Left hindlimb (tissue), 1 donor: ENCODE data around the gene ZNF215.
"Not testable (repeated sequence)": the region's sequence is repeated elsewhere in the genome, so short reads cannot be mapped to it uniquely, and the experiment has no call there.

ENCODE experiments used
- DNase-seq: peaks from one replicate; pipeline ENCODE4 v3.0.0-alpha.2; 2018

Gene ZNF215

GRCh38 chr11:6943131-6943530, 16.9 kb downstream of the ZNF215 start:
- no peak for DNase-seq

GRCh38 chr11:6954248-6954647, 28.0 kb downstream of the ZNF215 start:
- not testable (repeated sequence) for DNase-seq

DNA sequence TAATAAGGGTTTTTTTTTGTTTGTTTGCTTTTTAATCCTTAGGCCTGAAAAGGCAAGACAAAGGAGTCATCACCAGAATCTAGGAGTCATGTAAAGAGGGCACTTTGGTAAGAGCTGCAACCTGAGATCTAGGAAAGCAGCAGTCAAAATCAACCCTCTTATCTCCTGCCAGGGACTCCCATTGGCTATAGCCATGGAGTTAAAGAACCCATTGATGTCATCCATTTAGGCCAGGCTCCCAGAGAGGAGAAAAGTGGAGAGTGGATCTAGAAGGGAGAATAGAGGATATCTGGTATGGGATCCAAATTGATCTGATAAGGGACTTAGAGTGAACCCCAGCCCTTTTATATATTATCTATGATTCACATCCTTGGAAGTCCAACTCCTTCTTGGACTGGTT, 35.9 kb downstream of the ZNF215 start:
- DNase-seq = no peak

DNA sequence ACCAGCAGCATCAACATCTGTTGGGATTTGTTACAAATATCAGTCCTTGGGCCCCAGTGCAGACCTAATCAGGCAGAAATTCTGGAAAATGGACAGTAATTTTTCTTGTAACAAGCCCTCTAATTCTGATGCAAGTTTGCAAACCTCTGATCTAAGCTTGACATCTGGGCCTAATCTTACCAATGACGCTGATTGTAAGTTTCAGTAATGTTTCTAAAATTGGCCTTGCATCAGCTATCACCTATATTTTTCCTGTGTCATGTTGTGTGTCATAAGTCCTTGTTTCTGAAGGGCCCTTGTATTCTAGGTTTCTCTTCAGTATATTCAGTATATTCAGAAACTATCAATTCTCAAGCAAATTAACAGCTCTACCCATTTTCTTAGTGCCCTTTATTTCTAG, 36.4 kb downstream of the ZNF215 start:
- no peak for DNase-seq

DNA sequence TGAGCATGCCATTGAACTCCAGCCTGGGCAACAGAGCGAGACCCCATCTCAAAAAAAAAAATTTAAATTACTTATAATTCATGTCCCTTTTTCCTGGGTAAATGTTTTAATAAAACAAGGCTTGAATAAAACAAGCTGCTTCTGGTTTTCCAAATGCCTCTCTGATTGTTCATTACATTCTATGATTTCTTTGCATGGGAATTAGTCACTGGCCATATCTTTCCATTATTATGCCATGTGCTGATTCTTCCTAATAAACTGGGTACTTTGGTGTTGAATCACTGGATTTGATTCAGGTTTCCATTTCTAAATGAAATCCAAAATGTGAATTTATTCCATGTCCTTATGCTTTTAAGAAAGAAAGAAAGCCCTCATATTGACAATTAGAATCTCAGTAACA, 42.6 kb downstream of the ZNF215 start:
- DNase-seq = no peak

DNA sequence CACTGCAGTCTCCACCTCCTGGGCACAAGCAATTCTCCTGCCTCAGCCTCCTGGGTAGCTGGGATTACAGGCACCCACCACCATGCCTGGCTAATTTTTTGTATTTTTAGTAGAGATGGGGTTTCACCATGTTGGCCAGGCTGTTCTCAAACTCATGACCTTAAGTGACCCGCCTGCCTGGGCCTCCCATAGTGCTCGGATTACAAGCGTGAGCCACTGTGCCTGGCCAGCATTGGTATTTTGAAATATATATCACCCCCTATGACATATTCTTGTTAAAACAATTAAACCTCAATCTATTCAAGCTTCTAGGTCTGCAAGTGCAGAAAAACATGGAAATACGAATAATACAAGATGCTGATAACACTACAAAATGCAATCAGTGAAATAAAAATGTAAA, 43.6 kb downstream of the ZNF215 start:
- DNase-seq = not testable (repeated sequence)

DNA sequence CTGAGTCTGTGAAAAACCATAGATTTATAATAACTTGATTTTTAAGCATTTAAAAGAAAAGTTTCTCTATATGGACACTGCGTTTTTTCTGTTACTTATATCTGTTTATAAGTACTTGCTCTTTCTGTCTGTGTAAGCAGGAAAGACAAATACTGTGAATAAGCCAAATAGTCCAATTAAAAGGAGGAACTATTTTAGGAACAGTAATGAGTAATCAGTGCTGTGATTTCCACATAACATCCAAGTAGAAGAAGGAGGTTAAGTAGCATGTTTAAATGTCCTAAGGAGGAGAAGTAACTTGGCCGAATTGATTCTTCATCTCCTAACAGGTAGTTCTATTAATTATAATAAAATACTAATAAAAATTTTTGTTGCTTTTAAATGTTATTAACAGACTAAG, 53.1 kb downstream of the ZNF215 start:
- DNase-seq = no peak

DNA sequence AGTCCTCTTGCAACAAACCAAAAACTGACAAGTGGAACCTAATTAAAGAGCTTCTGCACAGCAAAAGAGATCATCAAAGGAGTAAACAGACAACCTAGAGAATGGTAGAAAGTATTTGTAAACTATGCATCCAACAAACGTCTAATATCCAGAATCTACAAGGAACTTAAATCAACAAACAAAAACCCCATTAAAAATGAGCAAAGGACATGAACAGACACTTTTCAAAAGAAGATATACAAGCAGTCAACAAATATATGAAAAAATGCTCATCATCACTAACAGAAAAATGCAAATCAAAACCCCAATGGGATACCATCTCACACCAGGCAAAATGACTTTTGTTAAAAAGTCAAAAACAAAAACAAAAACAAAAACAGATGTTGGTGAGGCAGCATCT, 60.3 kb downstream of the ZNF215 start:
- no peak for DNase-seq

- no peak for DNase-seq
Measured at GRCh38 chr11:6988506-6988905, 62.3 kb downstream of the ZNF215 start.

DNA sequence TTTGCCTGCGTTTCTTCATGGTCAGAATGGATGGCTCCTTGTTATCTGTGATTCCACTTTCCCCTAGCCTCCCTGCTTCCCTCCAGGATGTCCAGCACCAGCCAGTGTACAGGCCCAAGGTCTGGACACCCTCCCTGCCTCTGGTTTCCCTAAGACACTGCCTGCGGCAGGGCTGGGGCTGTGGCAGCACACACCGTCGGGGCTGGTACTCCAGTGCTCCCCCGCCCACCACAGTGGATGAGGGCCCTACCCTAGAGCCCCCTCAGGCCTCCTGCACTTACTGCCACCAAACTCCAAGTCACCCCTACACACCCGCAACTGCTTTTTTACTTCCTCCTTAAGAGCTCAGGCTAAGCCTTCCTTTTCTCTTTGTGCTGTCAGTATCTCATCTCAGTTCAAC, 65.0 kb downstream of the ZNF215 start:
- DNase-seq = no peak

DNA sequence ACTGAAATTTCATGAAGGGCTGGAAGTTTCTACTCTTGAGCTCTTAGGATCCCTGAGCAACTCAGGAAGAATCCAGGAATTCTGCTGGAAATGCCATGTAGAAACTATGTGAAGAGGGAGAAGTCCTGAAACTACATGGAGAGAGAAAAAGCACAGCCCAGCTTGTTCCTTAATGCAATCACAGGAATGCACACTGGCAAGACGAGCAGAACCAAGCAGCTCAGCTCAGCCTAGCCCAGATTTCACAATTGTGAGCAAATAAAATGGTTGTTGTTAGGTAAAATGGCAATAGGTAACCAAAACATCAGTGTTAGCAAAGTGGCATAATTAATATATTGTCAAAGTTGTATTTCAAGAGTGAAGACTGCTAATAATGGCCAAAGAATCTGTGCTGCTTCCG, 65.8 kb downstream of the ZNF215 start:
- no peak for DNase-seq

- no peak for DNase-seq
Measured at GRCh38 chr11:6992457-6993417, 66.5 kb downstream of the ZNF215 start.

DNA sequence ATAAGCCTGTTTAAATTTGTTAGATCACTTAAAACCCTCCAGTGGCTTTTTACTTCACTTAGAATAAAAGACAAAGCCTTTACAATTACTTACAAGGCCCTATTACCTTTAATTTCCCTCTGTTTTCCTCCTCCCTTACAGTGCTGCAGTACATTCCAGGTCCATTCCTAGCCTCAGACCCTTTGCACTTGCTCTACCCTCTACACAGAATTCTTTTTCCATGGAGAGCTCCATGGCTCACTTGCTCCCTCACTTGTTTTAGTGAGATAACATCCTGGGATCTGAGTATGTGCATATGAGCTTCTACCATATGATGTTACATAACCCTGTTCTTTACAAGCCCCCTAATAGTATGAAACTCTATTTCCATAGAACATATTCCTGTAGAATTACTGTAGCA, 69.5 kb downstream of the ZNF215 start:
- DNase-seq = no peak

DNA sequence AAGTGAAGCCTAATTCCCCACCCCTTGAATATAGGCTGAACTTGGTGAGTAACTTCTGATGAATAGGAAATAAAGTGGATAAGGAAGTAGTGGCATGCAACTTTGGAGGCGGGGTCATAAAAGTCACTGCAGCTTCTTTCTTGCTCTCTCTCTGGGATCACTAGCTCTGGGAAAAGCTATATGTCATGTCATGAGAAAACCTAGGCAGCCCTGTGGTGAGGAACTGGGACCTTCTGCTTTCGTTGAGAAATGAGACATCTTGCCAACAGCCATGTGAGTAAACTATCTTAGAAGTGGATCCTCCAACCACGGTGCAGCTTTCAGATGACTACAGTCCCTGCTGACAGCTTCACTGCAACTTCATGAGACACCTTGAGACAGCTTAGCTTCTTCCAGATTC, 78.3 kb downstream of the ZNF215 start:
- DNase-seq = no peak
